ENCODE measurements around the gene MAP3K7. TPM values are rescaled to one million over a fixed set of nuclear protein-coding genes. Genes with fewer than 3 reads are reported as not detected.

MAP3K7 gene
- total and polyA plus RNA-seq, 4 donors, result 5.5 to 17.2 (median 11.5) TPM

DNA sequence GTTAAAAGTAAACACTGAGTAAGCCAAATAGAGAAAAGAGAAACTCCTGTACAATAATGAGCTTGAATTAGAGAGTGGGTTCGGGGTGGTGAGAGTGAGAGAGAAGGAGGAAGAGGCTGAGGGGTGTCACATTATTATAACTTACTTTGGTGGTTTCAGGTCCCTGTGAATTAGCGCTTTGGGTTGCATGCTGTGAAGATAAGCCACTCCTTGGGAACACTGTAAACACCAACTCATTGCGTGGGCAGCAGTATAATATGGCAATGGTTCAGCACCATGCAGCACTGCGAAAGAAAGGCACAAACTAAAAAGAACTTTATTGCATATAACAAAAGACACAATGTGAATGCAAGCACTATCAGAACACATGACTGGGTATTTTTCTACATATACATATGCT is 26.9 kb downstream of the MAP3K7 start:
- WGBS, result 90% methylated on average over 4 of the region's 4 CpGs
- Histone ChIP-seq H3K36me3 (ENCODE audit: control insufficient read depth in 4 of 4, insufficient read depth in 3 of 4, low read depth in 1 of 4, low read length in 3 of 4) (peaks cover 5 to 28% (median 25%) of the 10 kb centered on the region in 4 donors), H3K9me3 (ENCODE audit: control insufficient read depth in 4 of 4, low read length in 3 of 4) (no peaks in the 10 kb centered on the region), H3K27me3 (ENCODE audit: control insufficient read depth in 4 of 4, insufficient read depth in 4 of 4, low read length in 3 of 4) (no peaks in the 10 kb centered on the region), H3K27ac (ENCODE audit: low read depth in 1 of 2, low read length in 2 of 2) (no peak overlapping the region), H3K4me3 (ENCODE audit: low read depth in 1 of 3, low read length in 3 of 3) (no peak overlapping the region), H3K4me1 (ENCODE audit: control insufficient read depth in 4 of 4, insufficient read depth in 4 of 4, low read length in 3 of 4) (no peaks in the 10 kb centered on the region), H3K9ac (ENCODE audit: low read depth in 1 of 2, low read length in 2 of 2) (no peak overlapping the region)
- DNase-seq (ENCODE audit: low spot score), result no peak
- TF ChIP-seq FOXA2 (IDR thresholded peaks at IDR 0.05), result no peak
- no peak for TF ChIP-seq RAD21 (IDR thresholded peaks at IDR 0.05)
- TF ChIP-seq YY1 (IDR thresholded peaks at IDR 0.05), result no peak
- no peak for TF ChIP-seq HNF4G (IDR thresholded peaks at IDR 0.05)
- TF ChIP-seq HNF4A (conservative IDR thresholded peaks at IDR 0.05), result no peak
- TF ChIP-seq, protein P1, sequence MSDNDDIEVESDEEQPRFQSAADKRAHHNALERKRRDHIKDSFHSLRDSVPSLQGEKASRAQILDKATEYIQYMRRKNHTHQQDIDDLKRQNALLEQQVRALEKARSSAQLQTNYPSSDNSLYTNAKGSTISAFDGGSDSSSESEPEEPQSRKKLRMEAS (IDR thresholded peaks at IDR 0.05), result no peak
- no peak for TF ChIP-seq GABPA (IDR thresholded peaks at IDR 0.05 in 1 of 2, conservative IDR thresholded peaks at IDR 0.05 in 1 of 2)
- no peak for TF ChIP-seq SP1 (IDR thresholded peaks at IDR 0.05)
- TF ChIP-seq, protein P2, sequence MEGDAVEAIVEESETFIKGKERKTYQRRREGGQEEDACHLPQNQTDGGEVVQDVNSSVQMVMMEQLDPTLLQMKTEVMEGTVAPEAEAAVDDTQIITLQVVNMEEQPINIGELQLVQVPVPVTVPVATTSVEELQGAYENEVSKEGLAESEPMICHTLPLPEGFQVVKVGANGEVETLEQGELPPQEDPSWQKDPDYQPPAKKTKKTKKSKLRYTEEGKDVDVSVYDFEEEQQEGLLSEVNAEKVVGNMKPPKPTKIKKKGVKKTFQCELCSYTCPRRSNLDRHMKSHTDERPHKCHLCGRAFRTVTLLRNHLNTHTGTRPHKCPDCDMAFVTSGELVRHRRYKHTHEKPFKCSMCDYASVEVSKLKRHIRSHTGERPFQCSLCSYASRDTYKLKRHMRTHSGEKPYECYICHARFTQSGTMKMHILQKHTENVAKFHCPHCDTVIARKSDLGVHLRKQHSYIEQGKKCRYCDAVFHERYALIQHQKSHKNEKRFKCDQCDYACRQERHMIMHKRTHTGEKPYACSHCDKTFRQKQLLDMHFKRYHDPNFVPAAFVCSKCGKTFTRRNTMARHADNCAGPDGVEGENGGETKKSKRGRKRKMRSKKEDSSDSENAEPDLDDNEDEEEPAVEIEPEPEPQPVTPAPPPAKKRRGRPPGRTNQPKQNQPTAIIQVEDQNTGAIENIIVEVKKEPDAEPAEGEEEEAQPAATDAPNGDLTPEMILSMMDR (IDR thresholded peaks at IDR 0.05; ENCODE audit: low read depth, low read length, missing input control), result no peak
- no peak for TF ChIP-seq FOXA1 (IDR thresholded peaks at IDR 0.05)
- TF ChIP-seq RXRA (IDR thresholded peaks at IDR 0.05), result no peak
- no peak for TF ChIP-seq REST (IDR thresholded peaks at IDR 0.05)

DNA sequence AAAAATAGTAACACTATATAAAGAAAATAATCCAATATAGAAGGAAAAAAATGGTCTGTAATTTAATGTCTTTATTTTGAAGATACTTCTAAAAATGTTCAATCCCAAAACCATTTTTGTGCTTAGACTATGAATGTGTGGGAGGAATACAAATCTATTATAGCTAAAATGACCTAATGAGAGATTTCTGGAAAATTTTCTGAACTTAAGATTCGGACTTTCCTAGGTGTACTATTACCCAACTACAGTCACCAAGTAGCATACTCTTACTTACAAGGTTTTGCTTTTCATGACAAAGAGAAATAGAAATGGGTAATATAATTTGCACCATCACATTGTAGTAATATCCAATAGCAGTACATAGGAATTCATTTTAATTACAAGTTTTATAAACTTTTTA is 29.9 kb downstream of the MAP3K7 start:
- H3K9me3 ChIP-seq (ENCODE audit: control insufficient read depth in 4 of 4, low read length in 3 of 4), result no peaks in the 10 kb centered on the region
- no peak overlapping the region for H3K4me3 ChIP-seq (ENCODE audit: low read depth in 1 of 3, low read length in 3 of 3)
- H3K36me3 ChIP-seq (ENCODE audit: control insufficient read depth in 4 of 4, insufficient read depth in 3 of 4, low read depth in 1 of 4, low read length in 3 of 4), result peaks cover 6 to 37% (median 33%) of the 10 kb centered on the region in 4 donors
- H3K9ac ChIP-seq (ENCODE audit: low read depth in 1 of 2, low read length in 2 of 2), result no peak overlapping the region
- DNase-seq (ENCODE audit: low spot score), result no peak
- no peaks in the 10 kb centered on the region for H3K27me3 ChIP-seq (ENCODE audit: control insufficient read depth in 4 of 4, insufficient read depth in 4 of 4, low read length in 3 of 4)
- H3K27ac ChIP-seq (ENCODE audit: low read depth in 1 of 2, low read length in 2 of 2), result no peak overlapping the region
- WGBS, result 96% methylated on average over 1 of the region's 1 CpG
- H3K4me1 ChIP-seq (ENCODE audit: control insufficient read depth in 4 of 4, insufficient read depth in 4 of 4, low read length in 3 of 4), result peaks cover 0 to 1% (median 0%) of the 10 kb centered on the region in 4 donors
- no peak for TF ChIP-seq HNF4G (IDR thresholded peaks at IDR 0.05)
- TF ChIP-seq, protein P3, sequence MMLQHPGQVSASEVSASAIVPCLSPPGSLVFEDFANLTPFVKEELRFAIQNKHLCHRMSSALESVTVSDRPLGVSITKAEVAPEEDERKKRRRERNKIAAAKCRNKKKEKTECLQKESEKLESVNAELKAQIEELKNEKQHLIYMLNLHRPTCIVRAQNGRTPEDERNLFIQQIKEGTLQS (IDR thresholded peaks at IDR 0.05), result no peak
- TF ChIP-seq JUND (IDR thresholded peaks at IDR 0.05), result no peak
- no peak for TF ChIP-seq FOXA2 (IDR thresholded peaks at IDR 0.05)

All from liver (tissue), 9 donors.